Ishikawa (cell line): ENCODE measurements around the gene COL6A5.

Experiments
- CEBPB ChIP-seq: IDR thresholded peaks from 2 replicates; pipeline ENCODE4 v1.6.1; 2012
- CREB1 ChIP-seq: IDR thresholded peaks from 2 replicates; pipeline ENCODE4 v1.6.1; 2012; ENCODE audit warnings: low read depth
- EGR1 ChIP-seq: IDR thresholded peaks from 2 replicates; pipeline ENCODE4 v1.6.1; 2012
- EP300 ChIP-seq: IDR thresholded peaks from 2 replicates; pipeline ENCODE4 v1.6.1; 2012; ENCODE audit warnings: borderline replicate concordance
- FOXM1 ChIP-seq: IDR thresholded peaks from 2 replicates; pipeline ENCODE4 v1.6.1; 2012; ENCODE audit warnings: low read depth, borderline replicate concordance
- NFIC ChIP-seq: IDR thresholded peaks from 2 replicates; pipeline ENCODE4 v1.6.1; 2012
- RAD21 ChIP-seq: IDR thresholded peaks from 2 replicates; pipeline ENCODE4 v1.6.1; 2012; ENCODE audit warnings: low read depth
- REST ChIP-seq: IDR thresholded peaks from 2 replicates; pipeline ENCODE4 v1.6.1; 2012; ENCODE audit warnings: low read depth, mild to moderate bottlenecking
- TAF1 ChIP-seq: IDR thresholded peaks from 2 replicates; pipeline ENCODE4 v1.6.1; 2012; ENCODE audit warnings: low read depth, mild to moderate bottlenecking
- TCF12 ChIP-seq: IDR thresholded peaks from 2 replicates; pipeline ENCODE4 v1.6.1; 2012; ENCODE audit warnings: low read depth
- TEAD4 ChIP-seq: IDR thresholded peaks from 2 replicates; pipeline ENCODE4 v1.6.1; 2012
- USF1 ChIP-seq: IDR thresholded peaks from 2 replicates; pipeline ENCODE4 v1.6.1; 2012
- YY1 ChIP-seq: IDR thresholded peaks from 2 replicates; pipeline ENCODE4 v1.6.1; 2012; ENCODE audit warnings: low read depth
- ZBTB7A ChIP-seq: IDR thresholded peaks from 2 replicates; pipeline ENCODE4 v1.6.1; 2012; ENCODE audit warnings: low read depth
- TF ChIP-seq, protein P1 (sequence below): IDR thresholded peaks from 2 replicates; pipeline ENCODE4 v1.6.1; 2012

The COL6A5 gene

GRCh38 chr3:130404401-130404800, 58.9 kb downstream of the COL6A5 start:
- TF ChIP-seq NFIC (no peak), TCF12 (no peak)

DNA sequence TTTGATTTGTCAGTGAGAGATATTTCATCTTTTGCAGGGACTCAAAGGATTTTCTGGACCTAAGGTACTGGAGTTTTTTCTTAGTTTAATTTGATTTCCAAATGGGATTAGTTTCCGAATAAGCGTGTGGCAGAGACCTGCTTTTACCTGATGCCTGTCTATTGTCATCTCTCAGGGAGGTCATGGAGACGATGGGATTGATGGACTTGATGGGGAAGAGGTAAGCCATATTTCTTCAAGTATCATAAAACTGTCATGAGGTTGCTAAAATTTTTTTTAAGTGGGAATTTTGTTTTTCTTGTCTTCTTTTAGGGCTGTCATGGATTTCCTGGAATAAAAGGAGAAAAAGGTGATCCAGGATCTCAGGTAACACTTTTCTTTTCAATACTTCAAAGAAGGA, 60.5 kb downstream of the COL6A5 start:
- TF ChIP-seq, protein P1, sequence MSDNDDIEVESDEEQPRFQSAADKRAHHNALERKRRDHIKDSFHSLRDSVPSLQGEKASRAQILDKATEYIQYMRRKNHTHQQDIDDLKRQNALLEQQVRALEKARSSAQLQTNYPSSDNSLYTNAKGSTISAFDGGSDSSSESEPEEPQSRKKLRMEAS = no peak
- TF ChIP-seq TEAD4 = no peak
- no peak for TF ChIP-seq USF1
- no peak for TF ChIP-seq YY1
- no peak for TF ChIP-seq EP300
- TF ChIP-seq TCF12 = no peak
- no peak for TF ChIP-seq CREB1
- no peak for TF ChIP-seq TAF1
- TF ChIP-seq NFIC = no peak
- no peak for TF ChIP-seq RAD21
- TF ChIP-seq EGR1 = no peak
- no peak for TF ChIP-seq FOXM1
- no peak for TF ChIP-seq REST
- no peak for TF ChIP-seq CEBPB

- TF ChIP-seq CEBPB (no peak), ZBTB7A (no peak)
These were observed 65.8 kb downstream of the COL6A5 start for GRCh38 chr3:130411320-130411719.

DNA sequence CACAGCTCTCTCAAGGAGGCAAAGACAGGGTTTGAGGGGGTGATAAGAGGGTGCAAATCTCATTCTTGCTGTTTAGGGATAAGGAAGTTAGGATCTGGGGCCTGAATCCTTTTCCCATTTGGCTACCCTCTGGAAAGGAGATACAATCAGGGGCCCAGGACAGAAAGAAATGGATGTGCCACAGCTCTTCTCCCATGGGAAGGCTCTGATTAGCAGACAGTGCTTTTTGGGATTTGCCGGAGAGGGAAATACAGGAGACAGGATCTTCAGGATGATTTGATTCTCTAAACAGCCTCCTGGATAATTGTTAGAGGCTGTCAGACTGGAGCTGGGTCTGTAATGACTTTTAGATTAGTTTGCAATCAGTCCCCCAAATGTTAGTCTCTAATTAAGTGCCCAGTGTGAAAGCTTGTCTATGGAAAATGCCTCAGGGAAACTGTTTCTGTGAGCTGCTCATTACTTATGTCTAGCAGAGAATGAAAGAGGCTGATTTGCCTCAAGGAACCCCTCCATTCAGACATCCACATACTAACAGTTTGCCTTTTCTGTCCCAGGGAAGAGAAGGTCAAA, 67.6 kb downstream of the COL6A5 start:
- TF ChIP-seq REST = no peak
- TF ChIP-seq EGR1 = no peak
- TF ChIP-seq TCF12 = no peak
- TF ChIP-seq CEBPB = no peak
- no peak for TF ChIP-seq FOXM1
- TF ChIP-seq ZBTB7A = no peak
- no peak for TF ChIP-seq NFIC
- no peak for TF ChIP-seq EP300
- no peak for TF ChIP-seq YY1
- TF ChIP-seq CREB1 = no peak
- no peak for TF ChIP-seq TAF1
- TF ChIP-seq, protein P1 = no peak
- TF ChIP-seq TEAD4 = no peak
- no peak for TF ChIP-seq USF1

DNA sequence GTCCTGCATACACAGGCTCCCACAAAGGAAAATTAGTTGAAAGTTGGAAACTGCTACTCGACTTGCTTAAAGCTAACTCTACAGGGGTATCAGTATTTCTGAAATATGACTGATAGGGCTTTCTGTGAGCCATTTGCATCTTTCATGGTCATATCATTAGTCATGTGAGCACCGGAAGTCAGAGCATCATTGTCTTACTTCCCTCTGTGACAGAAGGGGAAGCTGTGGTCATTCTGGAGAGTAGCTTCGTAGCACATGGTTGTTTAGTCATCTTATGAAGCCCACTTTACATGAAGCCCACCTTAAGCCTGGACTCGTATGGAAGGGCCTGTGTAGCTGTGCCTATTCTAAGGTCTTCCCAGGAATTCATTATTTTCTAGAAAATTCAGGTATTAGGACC, 69.0 kb downstream of the COL6A5 start:
- TF ChIP-seq FOXM1 (no peak), REST (no peak), YY1 (no peak), NFIC (no peak), EP300 (no peak)
